ENCODE data around the gene MYCN. TPM values are rescaled to one million over a fixed set of nuclear protein-coding genes. Genes with fewer than 3 reads are reported as not detected.

The MYCN gene
- total and polyA plus RNA-seq, 4 donors = 0.16 to 1.3 TPM; not detected in 2

DNA sequence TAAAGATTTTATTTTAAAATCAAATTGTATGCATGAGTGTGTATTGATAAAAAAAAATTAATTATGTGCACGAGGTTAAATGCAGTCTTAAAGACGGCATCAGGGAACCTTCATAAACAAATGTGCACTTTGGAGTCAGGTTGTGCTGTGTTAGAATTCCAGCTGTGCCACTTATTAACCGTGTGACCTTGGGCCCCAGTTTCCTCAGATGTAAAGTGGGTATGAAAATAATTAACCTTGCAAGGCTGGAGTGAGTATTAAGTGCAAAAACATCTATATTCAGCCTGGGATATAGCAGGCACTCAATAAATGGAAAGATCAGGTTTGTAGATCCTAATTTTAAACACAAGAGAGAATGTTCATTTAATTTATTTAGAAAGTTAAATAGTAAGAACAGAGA, 14.5 kb upstream of the MYCN start:
- 44% methylated on average over 3 of the region's 3 CpGs for WGBS
- H3K27ac ChIP-seq (ENCODE audit: low read depth in 1 of 2, low read length in 2 of 2) = no peak overlapping the region
- H3K9ac ChIP-seq (ENCODE audit: low read depth in 1 of 2, low read length in 2 of 2) = no peak overlapping the region
- TF ChIP-seq SP1 (IDR thresholded peaks at IDR 0.05) (no peak), RAD21 (IDR thresholded peaks at IDR 0.05) (no peak), TAF1 (conservative IDR thresholded peaks at IDR 0.05) (no peak), NR2F2 (IDR thresholded peaks at IDR 0.05) (no peak), JUND (IDR thresholded peaks at IDR 0.05) (no peak), YY1 (IDR thresholded peaks at IDR 0.05) (no peak), EGR1 (IDR thresholded peaks at IDR 0.05; ENCODE audit: low read depth in 2 of 2) (no peak), GABPA (IDR thresholded peaks at IDR 0.05 in 1 of 2, conservative IDR thresholded peaks at IDR 0.05 in 1 of 2) (no peak), ATF3 (IDR thresholded peaks at IDR 0.05) (no peak)
- TF ChIP-seq, protein P1, sequence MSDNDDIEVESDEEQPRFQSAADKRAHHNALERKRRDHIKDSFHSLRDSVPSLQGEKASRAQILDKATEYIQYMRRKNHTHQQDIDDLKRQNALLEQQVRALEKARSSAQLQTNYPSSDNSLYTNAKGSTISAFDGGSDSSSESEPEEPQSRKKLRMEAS (IDR thresholded peaks at IDR 0.05) = no peak
- TF ChIP-seq, protein P2, sequence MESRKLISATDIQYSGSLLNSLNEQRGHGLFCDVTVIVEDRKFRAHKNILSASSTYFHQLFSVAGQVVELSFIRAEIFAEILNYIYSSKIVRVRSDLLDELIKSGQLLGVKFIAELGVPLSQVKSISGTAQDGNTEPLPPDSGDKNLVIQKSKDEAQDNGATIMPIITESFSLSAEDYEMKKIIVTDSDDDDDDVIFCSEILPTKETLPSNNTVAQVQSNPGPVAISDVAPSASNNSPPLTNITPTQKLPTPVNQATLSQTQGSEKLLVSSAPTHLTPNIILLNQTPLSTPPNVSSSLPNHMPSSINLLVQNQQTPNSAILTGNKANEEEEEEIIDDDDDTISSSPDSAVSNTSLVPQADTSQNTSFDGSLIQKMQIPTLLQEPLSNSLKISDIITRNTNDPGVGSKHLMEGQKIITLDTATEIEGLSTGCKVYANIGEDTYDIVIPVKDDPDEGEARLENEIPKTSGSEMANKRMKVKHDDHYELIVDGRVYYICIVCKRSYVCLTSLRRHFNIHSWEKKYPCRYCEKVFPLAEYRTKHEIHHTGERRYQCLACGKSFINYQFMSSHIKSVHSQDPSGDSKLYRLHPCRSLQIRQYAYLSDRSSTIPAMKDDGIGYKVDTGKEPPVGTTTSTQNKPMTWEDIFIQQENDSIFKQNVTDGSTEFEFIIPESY (IDR thresholded peaks at IDR 0.05) = no peak
- TF ChIP-seq, protein P3, sequence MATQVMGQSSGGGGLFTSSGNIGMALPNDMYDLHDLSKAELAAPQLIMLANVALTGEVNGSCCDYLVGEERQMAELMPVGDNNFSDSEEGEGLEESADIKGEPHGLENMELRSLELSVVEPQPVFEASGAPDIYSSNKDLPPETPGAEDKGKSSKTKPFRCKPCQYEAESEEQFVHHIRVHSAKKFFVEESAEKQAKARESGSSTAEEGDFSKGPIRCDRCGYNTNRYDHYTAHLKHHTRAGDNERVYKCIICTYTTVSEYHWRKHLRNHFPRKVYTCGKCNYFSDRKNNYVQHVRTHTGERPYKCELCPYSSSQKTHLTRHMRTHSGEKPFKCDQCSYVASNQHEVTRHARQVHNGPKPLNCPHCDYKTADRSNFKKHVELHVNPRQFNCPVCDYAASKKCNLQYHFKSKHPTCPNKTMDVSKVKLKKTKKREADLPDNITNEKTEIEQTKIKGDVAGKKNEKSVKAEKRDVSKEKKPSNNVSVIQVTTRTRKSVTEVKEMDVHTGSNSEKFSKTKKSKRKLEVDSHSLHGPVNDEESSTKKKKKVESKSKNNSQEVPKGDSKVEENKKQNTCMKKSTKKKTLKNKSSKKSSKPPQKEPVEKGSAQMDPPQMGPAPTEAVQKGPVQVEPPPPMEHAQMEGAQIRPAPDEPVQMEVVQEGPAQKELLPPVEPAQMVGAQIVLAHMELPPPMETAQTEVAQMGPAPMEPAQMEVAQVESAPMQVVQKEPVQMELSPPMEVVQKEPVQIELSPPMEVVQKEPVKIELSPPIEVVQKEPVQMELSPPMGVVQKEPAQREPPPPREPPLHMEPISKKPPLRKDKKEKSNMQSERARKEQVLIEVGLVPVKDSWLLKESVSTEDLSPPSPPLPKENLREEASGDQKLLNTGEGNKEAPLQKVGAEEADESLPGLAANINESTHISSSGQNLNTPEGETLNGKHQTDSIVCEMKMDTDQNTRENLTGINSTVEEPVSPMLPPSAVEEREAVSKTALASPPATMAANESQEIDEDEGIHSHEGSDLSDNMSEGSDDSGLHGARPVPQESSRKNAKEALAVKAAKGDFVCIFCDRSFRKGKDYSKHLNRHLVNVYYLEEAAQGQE (IDR thresholded peaks at IDR 0.05) = no peak
- TF ChIP-seq, protein P4, sequence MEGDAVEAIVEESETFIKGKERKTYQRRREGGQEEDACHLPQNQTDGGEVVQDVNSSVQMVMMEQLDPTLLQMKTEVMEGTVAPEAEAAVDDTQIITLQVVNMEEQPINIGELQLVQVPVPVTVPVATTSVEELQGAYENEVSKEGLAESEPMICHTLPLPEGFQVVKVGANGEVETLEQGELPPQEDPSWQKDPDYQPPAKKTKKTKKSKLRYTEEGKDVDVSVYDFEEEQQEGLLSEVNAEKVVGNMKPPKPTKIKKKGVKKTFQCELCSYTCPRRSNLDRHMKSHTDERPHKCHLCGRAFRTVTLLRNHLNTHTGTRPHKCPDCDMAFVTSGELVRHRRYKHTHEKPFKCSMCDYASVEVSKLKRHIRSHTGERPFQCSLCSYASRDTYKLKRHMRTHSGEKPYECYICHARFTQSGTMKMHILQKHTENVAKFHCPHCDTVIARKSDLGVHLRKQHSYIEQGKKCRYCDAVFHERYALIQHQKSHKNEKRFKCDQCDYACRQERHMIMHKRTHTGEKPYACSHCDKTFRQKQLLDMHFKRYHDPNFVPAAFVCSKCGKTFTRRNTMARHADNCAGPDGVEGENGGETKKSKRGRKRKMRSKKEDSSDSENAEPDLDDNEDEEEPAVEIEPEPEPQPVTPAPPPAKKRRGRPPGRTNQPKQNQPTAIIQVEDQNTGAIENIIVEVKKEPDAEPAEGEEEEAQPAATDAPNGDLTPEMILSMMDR (IDR thresholded peaks at IDR 0.05; ENCODE audit: low read depth, low read length, missing input control) = no peak
- DNase-seq (ENCODE audit: low spot score) = no peak
- H3K36me3 ChIP-seq (ENCODE audit: control insufficient read depth in 4 of 4, insufficient read depth in 3 of 4, low read depth in 1 of 4, low read length in 3 of 4) = no peaks in the 10 kb centered on the region
- H3K4me3 ChIP-seq (ENCODE audit: low read depth in 1 of 3, low read length in 3 of 3) = no peak overlapping the region
- no peaks in the 10 kb centered on the region for H3K27me3 ChIP-seq (ENCODE audit: control insufficient read depth in 4 of 4, insufficient read depth in 4 of 4, low read length in 3 of 4)
- H3K9me3 ChIP-seq (ENCODE audit: control insufficient read depth in 4 of 4, low read length in 3 of 4) = no peaks in the 10 kb centered on the region
- no peaks in the 10 kb centered on the region for H3K4me1 ChIP-seq (ENCODE audit: control insufficient read depth in 4 of 4, insufficient read depth in 4 of 4, low read length in 3 of 4)

DNA sequence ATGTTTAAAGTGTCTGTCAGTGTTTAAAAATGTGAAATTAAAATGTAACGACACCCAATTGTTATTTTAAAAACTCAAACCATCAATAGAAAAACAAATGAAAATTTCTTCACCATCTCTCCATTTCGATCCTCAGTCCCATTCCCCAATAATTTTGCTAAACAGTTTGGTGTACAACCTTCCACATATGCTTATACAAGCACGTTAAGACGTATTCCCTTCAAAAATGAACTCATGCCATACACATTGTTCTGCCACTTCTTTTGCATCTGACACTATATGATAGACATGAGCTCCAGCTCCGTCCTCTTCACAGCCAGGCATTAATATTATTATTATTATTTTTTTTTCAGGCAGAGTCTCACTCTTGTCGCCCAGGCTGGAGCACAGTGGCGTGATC, 14.1 kb upstream of the MYCN start:
- no peaks in the 10 kb centered on the region for H3K4me1 ChIP-seq (ENCODE audit: control insufficient read depth in 4 of 4, insufficient read depth in 4 of 4, low read length in 3 of 4)
- no peaks in the 10 kb centered on the region for H3K36me3 ChIP-seq (ENCODE audit: control insufficient read depth in 4 of 4, insufficient read depth in 3 of 4, low read depth in 1 of 4, low read length in 3 of 4)
- 92% methylated on average over 7 of the region's 7 CpGs for WGBS
- no peak for DNase-seq (ENCODE audit: low spot score)
- no peaks in the 10 kb centered on the region for H3K27me3 ChIP-seq (ENCODE audit: control insufficient read depth in 4 of 4, insufficient read depth in 4 of 4, low read length in 3 of 4)
- TF ChIP-seq JUND (IDR thresholded peaks at IDR 0.05) = no peak
- no peak for TF ChIP-seq EGR1 (IDR thresholded peaks at IDR 0.05; ENCODE audit: low read depth in 2 of 2)
- no peak for TF ChIP-seq TAF1 (conservative IDR thresholded peaks at IDR 0.05)
- TF ChIP-seq HNF4A (conservative IDR thresholded peaks at IDR 0.05) = no peak
- TF ChIP-seq YY1 (IDR thresholded peaks at IDR 0.05) = no peak
- TF ChIP-seq, protein P1 (IDR thresholded peaks at IDR 0.05) = no peak
- no peak for TF ChIP-seq FOXA2 (IDR thresholded peaks at IDR 0.05)
- H3K27ac ChIP-seq (ENCODE audit: low read depth in 1 of 2, low read length in 2 of 2) = no peak overlapping the region
- no peak overlapping the region for H3K4me3 ChIP-seq (ENCODE audit: low read depth in 1 of 3, low read length in 3 of 3)
- H3K9ac ChIP-seq (ENCODE audit: low read depth in 1 of 2, low read length in 2 of 2) = no peak overlapping the region
- H3K9me3 ChIP-seq (ENCODE audit: control insufficient read depth in 4 of 4, low read length in 3 of 4) = no peaks in the 10 kb centered on the region
